Mesothelial cell of epicardium (in vitro differentiated cells): ENCODE measurements around the gene NUDT12. TPM values are rescaled to one million over a fixed set of nuclear protein-coding genes. Genes with fewer than 3 reads are reported as not detected.

ENCODE experiments used
- DNase-seq, 2 experiments: peaks; one replicate each; pipeline ENCODE4 v3.0.0; 2021; ENCODE audit warnings: low spot score in 2 of 2; ENCODE audit not compliant: unreplicated experiment in 2 of 2
- H3K27ac Mint-ChIP-seq: 2 replicates; pipeline ENCODE4 v1.8.0; 2021; ENCODE audit warnings: mixed read lengths
- H3K27me3 Mint-ChIP-seq: 2 replicates; pipeline ENCODE4 v1.8.0; 2021; ENCODE audit warnings: low read depth, mixed read lengths
- H3K36me3 Mint-ChIP-seq: 2 replicates; pipeline ENCODE4 v1.8.0; 2021; ENCODE audit warnings: mixed read lengths
- H3K4me1 Mint-ChIP-seq: 2 replicates; pipeline ENCODE4 v1.8.0; 2021; ENCODE audit warnings: mixed read lengths
- H3K4me3 Mint-ChIP-seq: 2 replicates; pipeline ENCODE4 v1.8.0; 2021; ENCODE audit warnings: mild to moderate bottlenecking, moderate library complexity, mixed read lengths
- H3K9me3 Mint-ChIP-seq: 2 replicates; pipeline ENCODE4 v1.8.0; 2021; ENCODE audit warnings: mixed read lengths
- total RNA-seq: library from RNA; stranded (reverse); gene quantifications from 3 replicates; pipeline ENCODE4 v1.2.1, GENCODE V29; 2021
- TF ChIP-seq, protein P1 (sequence below): fragments of 200-600 bp; sonication (generic); IDR thresholded peaks from one replicate; pipeline ENCODE4 v1.5.0; 2021; ENCODE audit warnings: antibody characterized with exemption; ENCODE audit not compliant: unreplicated experiment

The NUDT12 gene
- total RNA-seq, 1 donor from 2014 or later: 14.1 TPM

DNA sequence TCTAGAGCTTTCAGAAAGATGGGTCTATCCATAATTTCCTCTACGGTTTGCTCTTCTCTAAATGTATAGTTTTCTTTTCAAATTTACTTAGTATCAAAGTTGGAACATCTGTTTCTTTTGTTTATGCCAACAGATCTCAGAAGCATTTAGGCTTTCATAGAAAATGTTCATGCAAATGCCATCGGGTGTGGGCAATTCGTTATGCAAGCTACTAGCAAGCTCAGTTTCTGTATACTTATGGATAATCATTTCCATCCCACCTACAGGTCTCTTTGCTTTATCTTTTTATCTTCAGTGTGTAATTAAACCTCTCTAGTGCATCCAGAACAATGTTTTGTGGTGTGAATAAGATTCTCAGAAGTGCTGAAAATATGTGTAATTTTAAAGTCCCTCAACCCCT, 59.9 kb downstream of the NUDT12 start:
- Mint-ChIP-seq H3K27ac (no peak overlapping the region), H3K4me3 (no peak overlapping the region), H3K27me3 (no peaks in the 10 kb centered on the region), H3K4me1 (no peaks in the 10 kb centered on the region), H3K9me3 (peaks cover 23% of the 10 kb centered on the region), H3K36me3 (peaks cover 7% of the 10 kb centered on the region)
- DNase-seq: no peak
- TF ChIP-seq, protein P1, sequence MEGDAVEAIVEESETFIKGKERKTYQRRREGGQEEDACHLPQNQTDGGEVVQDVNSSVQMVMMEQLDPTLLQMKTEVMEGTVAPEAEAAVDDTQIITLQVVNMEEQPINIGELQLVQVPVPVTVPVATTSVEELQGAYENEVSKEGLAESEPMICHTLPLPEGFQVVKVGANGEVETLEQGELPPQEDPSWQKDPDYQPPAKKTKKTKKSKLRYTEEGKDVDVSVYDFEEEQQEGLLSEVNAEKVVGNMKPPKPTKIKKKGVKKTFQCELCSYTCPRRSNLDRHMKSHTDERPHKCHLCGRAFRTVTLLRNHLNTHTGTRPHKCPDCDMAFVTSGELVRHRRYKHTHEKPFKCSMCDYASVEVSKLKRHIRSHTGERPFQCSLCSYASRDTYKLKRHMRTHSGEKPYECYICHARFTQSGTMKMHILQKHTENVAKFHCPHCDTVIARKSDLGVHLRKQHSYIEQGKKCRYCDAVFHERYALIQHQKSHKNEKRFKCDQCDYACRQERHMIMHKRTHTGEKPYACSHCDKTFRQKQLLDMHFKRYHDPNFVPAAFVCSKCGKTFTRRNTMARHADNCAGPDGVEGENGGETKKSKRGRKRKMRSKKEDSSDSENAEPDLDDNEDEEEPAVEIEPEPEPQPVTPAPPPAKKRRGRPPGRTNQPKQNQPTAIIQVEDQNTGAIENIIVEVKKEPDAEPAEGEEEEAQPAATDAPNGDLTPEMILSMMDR: no peak
